B cell (primary cell): ENCODE results near the gene TPCN2.

Experiments used
- EZH2 ChIP-seq: IDR thresholded peaks from 2 replicates; pipeline ENCODE4 v1.6.1; 2012; ENCODE audit warnings: borderline replicate concordance, low read depth, mild to moderate bottlenecking, moderate library complexity, low read length; ENCODE audit not compliant: insufficient read depth, poor library complexity, severe bottlenecking
- TF ChIP-seq, protein P1 (sequence below): fragments of 200-600 bp; IDR thresholded peaks from one replicate; pipeline ENCODE4 v1.8.0; 2022; ENCODE audit warnings: antibody characterized with exemption, mild to moderate bottlenecking

GRCh38 chr11:69153661-69154060 is 104.9 kb downstream of the TPCN2 start:
- TF ChIP-seq, protein P1, sequence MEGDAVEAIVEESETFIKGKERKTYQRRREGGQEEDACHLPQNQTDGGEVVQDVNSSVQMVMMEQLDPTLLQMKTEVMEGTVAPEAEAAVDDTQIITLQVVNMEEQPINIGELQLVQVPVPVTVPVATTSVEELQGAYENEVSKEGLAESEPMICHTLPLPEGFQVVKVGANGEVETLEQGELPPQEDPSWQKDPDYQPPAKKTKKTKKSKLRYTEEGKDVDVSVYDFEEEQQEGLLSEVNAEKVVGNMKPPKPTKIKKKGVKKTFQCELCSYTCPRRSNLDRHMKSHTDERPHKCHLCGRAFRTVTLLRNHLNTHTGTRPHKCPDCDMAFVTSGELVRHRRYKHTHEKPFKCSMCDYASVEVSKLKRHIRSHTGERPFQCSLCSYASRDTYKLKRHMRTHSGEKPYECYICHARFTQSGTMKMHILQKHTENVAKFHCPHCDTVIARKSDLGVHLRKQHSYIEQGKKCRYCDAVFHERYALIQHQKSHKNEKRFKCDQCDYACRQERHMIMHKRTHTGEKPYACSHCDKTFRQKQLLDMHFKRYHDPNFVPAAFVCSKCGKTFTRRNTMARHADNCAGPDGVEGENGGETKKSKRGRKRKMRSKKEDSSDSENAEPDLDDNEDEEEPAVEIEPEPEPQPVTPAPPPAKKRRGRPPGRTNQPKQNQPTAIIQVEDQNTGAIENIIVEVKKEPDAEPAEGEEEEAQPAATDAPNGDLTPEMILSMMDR, result no peak
- no peak for TF ChIP-seq EZH2
